Colonic mucosa (tissue), 4 donors: ENCODE measurements around the gene ANKRD6. TPM values are rescaled to one million over a fixed set of nuclear protein-coding genes. Genes with fewer than 3 reads are reported as not detected.

Experiments
- DNase-seq: peaks from one replicate; pipeline ENCODE4 v3.0.0-alpha.2; 2020
- H3K27ac ChIP-seq: fragments of 200-600 bp; one replicate; pipeline ENCODE4 v1.8.0; 2021
- H3K27me3 ChIP-seq: fragments of 200-600 bp; one replicate; pipeline ENCODE4 v1.8.0; 2021
- H3K36me3 ChIP-seq: fragments of 200-600 bp; one replicate; pipeline ENCODE4 v1.8.0; 2021
- H3K4me1 ChIP-seq: fragments of 200-600 bp; one replicate; pipeline ENCODE4 v1.8.0; 2021; ENCODE audit warnings: mild to moderate bottlenecking
- H3K4me3 ChIP-seq: fragments of 200-600 bp; one replicate; pipeline ENCODE4 v1.8.0; 2021
- H3K9ac ChIP-seq, 2 donors: one replicate each; pipeline ENCODE4 v1.7.0; 2013; ENCODE audit warnings: control low read depth in 2 of 2, low read depth in 2 of 2, low read length in 2 of 2
- H3K9me3 ChIP-seq: fragments of 200-600 bp; one replicate; pipeline ENCODE4 v1.8.0; 2021
- intact Hi-C: fragments of 100-400 bp; cut with DNase I; formaldehyde crosslinking; loops from one replicate; pipeline ENCODE4 v1.14.1; 2022
- total RNA-seq, 2 donors: library from RNA; stranded (reverse); fragmentation: NEBNext Ultra II Directional in 1 of 2; extraction: Animal tissue kit (Norgen Biotek cat#: 25700) in 1 of 2; gene quantifications; one replicate each; pipeline ENCODE4 v1.2.1, GENCODE V29; 2021
- TF ChIP-seq, protein P1 (sequence below): fragments of 200-600 bp; IDR thresholded peaks from one replicate; pipeline ENCODE4 v1.8.0; 2022; ENCODE audit warnings: antibody characterized with exemption, mild to moderate bottlenecking
- donor health status: healthy.
- donor health status: DM: no; HTN: no; CAD: no.
- donor health status: DM: no; HTN: no; CAD: no.

ANKRD6 gene
- total RNA-seq, 2 donors from 2014 or later, result 1.6 to 3.1 TPM

DNA sequence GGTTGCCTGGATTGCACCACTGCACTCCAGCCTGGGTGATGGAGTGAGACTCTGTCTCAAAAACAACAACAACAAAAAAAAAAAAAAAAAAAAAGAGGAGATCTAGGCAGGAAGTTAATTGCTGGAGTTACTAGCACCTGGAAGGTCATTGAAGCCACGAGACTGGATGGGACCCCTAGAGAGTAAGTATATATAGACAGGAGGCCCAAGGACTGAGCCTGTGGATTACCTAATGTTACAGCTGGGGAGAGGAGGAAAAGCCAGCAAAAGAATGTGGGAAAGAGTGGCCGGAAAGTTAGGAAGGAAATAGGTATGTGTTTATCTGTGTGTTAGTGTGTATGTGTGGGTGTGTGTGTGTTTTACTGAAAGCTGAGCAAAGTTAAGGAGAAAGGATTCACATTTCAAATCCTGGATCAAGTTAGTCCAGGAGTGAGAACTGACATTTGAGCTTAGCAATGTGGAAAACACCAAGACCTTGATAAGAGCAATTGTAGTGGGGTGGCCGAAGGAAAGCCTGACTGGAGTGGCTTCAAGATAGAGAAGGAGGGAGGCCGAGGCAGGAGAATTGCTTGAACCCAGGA is 38.4 kb downstream of the ANKRD6 start:
- DNase-seq, result no peak
- H3K27ac ChIP-seq, result no peak overlapping the region
- H3K9ac ChIP-seq, result no peak overlapping the region
- H3K4me3 ChIP-seq, result no peak overlapping the region
- intact Hi-C loops, result no loop called here
- no peaks in the 10 kb centered on the region for H3K9me3 ChIP-seq
- H3K4me1 ChIP-seq, result no peaks in the 10 kb centered on the region
- TF ChIP-seq, protein P1, sequence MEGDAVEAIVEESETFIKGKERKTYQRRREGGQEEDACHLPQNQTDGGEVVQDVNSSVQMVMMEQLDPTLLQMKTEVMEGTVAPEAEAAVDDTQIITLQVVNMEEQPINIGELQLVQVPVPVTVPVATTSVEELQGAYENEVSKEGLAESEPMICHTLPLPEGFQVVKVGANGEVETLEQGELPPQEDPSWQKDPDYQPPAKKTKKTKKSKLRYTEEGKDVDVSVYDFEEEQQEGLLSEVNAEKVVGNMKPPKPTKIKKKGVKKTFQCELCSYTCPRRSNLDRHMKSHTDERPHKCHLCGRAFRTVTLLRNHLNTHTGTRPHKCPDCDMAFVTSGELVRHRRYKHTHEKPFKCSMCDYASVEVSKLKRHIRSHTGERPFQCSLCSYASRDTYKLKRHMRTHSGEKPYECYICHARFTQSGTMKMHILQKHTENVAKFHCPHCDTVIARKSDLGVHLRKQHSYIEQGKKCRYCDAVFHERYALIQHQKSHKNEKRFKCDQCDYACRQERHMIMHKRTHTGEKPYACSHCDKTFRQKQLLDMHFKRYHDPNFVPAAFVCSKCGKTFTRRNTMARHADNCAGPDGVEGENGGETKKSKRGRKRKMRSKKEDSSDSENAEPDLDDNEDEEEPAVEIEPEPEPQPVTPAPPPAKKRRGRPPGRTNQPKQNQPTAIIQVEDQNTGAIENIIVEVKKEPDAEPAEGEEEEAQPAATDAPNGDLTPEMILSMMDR, result no peak
- H3K36me3 ChIP-seq, result no peaks in the 10 kb centered on the region
- H3K27me3 ChIP-seq, result no peaks in the 10 kb centered on the region

DNA sequence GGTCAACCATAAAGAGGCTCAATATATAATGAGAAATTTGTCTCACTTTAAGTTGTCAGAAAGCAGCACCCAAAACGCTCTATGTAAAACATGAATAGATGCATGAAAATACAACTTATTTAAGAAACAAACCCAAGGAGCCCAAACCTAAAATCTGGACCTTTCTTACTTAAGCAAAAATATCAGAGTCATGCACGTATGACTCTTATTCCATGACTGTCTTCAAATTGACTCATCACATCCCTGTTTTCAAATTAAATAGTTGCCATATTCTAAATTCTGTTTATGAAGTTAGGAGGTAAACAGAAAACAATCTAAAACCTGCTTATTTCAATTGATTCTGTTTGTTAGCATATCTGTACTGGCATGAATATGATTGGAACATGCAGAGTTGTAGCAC is 42.1 kb downstream of the ANKRD6 start:
- DNase-seq, result no peak

DNA sequence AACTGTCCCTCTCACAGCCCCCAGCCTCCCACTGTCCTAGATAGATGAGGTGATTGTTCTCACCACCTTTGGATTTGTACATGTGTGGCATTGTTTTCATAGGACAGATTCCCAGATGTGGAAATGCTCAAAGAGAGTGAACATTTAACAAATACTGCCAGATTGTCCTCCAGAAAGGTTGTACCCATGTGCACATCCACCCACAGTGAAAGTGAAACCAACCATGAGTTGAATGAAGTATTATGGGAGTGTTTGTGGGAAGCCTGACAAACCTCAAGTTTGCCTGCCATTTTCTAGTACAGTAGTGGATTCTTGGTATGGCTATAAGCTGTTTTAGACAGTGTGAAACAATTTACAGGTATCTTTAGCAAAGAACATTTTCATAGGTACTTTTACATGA is 42.7 kb downstream of the ANKRD6 start:
- no peak for DNase-seq

More for the DNA sequence above, 42.1 kb downstream of the ANKRD6 start:
- Histone ChIP-seq H3K27me3 (no peaks in the 10 kb centered on the region), H3K27ac (no peak overlapping the region), H3K4me1 (no peaks in the 10 kb centered on the region), H3K9ac (no peak overlapping the region), H3K4me3 (no peak overlapping the region), H3K36me3 (no peaks in the 10 kb centered on the region), H3K9me3 (no peaks in the 10 kb centered on the region)
- TF ChIP-seq, protein P1, result no peak
- intact Hi-C loops, result no loop called here

DNA sequence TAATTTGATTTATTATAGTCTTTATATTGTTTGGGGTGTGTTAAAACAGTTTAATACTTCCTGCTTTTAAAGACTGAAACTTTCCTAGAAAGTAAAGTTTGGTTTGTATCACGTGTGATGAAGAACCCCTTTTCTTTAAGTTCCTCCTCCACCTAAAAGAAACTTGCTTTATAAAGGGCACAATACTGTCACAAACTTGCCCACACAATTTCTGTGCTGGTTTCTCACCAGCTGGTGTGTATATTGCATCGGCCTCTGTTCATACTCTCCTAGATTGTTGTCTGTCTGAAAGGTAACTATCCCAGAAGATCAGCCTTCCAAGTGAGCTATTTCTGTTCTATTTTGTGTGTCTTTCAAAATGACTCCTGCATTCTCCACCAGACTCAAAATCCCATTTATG is 46.9 kb downstream of the ANKRD6 start:
- Histone ChIP-seq H3K9ac (no peak overlapping the region), H3K4me3 (no peak overlapping the region), H3K36me3 (no peaks in the 10 kb centered on the region), H3K4me1 (no peaks in the 10 kb centered on the region), H3K9me3 (no peaks in the 10 kb centered on the region), H3K27ac (no peak overlapping the region), H3K27me3 (no peaks in the 10 kb centered on the region)
- DNase-seq, result no peak
- TF ChIP-seq, protein P1, result no peak
- intact Hi-C loops, result no loop called here

More for the DNA sequence above, 42.7 kb downstream of the ANKRD6 start:
- Histone ChIP-seq H3K4me3 (no peak overlapping the region), H3K9me3 (no peaks in the 10 kb centered on the region), H3K4me1 (no peaks in the 10 kb centered on the region), H3K36me3 (no peaks in the 10 kb centered on the region), H3K9ac (no peak overlapping the region), H3K27ac (no peak overlapping the region), H3K27me3 (no peaks in the 10 kb centered on the region)
- TF ChIP-seq, protein P1, result no peak
- intact Hi-C loops, result no loop called here

DNA sequence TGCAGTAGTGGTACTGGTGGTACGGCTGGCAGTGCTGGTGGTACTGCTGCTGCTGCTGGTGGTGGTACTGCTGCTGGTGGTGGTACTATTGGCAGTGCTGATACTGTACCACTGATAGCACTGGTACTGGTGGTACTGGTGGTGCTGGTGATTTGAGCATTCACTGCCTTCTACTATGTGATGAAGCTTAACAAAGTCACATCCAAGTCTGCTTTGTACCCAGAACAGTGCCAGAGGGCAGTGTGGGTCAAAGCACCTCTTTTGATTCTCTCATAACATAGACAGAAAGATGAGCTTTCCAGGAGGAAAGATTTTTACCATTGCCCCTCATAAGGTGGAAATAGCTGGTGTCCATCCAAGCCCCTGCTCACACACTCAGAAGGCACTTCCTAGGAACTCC is 48.7 kb downstream of the ANKRD6 start:
- H3K27ac ChIP-seq, result no peak overlapping the region
- H3K9me3 ChIP-seq, result no peaks in the 10 kb centered on the region
- TF ChIP-seq, protein P1, result no peak
- H3K4me1 ChIP-seq, result no peaks in the 10 kb centered on the region
- H3K27me3 ChIP-seq, result no peaks in the 10 kb centered on the region
- no peaks in the 10 kb centered on the region for H3K36me3 ChIP-seq
- DNase-seq, result no peak
- intact Hi-C loops, result no loop called here
- no peak overlapping the region for H3K4me3 ChIP-seq
- H3K9ac ChIP-seq, result no peak overlapping the region
